HG03066 (cell line): ENCODE measurements around the gene TANK.

Source experiments
- ATAC-seq: cut with Tn5 transposase; IDR thresholded peaks from one replicate; pipeline ENCODE4 v1.9.1; 2021; ENCODE audit warnings: low read depth; ENCODE audit not compliant: unreplicated experiment

TANK gene

GRCh38 chr2:161219211-161219610 is 59.0 kb downstream of the TANK start:
- no peak for ATAC-seq

DNA sequence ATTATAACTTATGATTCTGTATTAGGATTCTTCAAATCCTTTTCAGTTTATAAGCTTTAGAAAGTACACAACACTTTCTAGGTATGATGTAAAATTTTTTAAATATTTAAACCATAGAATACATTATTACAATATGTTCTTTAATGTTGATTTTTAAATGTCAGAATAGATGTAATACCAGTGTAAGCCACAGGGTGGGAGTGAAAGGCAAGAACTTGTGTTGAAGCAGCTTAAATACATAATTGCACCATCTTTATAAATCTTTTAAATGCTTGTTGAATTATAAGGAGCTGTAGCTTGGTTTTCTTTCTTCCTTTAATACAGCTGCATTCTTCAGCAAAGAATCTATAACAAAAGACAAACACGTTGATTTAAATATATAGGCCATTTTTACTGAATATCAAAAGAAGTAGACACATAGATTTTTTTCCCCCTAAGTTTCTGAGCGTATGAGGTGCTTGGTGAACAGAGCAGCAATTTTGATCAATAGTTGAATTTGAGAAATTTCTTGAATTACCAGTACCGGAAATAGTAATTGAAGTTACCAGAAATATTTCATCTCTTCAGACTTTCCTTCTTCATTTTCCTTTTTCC is 63.0 kb downstream of the TANK start:
- no peak for ATAC-seq

DNA sequence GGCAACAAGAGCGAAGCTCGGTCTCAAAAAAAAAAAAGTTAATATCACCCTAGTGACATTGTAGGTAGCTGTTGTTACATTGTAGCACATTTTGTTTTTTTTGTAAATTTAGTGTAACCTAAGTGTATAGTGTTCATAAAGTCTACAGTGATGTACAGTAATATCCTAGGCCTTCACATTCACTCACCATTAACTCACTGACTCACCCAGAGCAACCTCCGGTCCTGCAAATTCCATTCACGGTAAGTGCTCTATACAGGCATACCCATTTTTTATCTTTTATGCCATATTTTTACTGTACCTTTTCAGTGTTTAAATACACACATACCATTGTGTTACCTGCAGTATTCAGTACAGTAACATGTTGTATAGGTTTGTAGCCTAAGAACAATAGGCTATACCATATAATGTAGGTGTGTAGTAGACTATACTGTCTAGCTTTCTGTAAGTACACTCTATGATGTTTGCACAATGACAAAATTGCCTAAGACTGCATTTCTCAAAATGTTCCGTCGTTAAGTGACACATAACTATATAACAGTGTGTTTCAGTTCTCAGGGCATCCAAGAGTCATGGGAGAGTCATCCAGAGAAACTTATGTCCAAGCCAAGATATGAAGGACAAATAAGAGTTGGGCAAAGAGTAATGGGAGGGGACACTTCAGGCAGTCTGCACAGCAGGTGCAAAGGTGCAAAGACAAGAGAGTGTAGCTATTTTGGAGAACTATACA is 68.4 kb downstream of the TANK start:
- no peak for ATAC-seq

GRCh38 chr2:161230959-161231358 is 70.7 kb downstream of the TANK start:
- ATAC-seq: no peak

- no peak for ATAC-seq
These were observed 72.3 kb downstream of the TANK start for GRCh38 chr2:161232571-161232970.

- no peak for ATAC-seq
These were observed 73.7 kb downstream of the TANK start for GRCh38 chr2:161233858-161234431.

- ATAC-seq: no peak
These were observed 74.4 kb downstream of the TANK start for GRCh38 chr2:161234627-161235026.

- peak; percentile 51 for ATAC-seq
These were observed 77.4 kb downstream of the TANK start for GRCh38 chr2:161237392-161238264.

- ATAC-seq: peak; percentile 5
These were observed 78.0 kb downstream of the TANK start for GRCh38 chr2:161238265-161238559.

DNA sequence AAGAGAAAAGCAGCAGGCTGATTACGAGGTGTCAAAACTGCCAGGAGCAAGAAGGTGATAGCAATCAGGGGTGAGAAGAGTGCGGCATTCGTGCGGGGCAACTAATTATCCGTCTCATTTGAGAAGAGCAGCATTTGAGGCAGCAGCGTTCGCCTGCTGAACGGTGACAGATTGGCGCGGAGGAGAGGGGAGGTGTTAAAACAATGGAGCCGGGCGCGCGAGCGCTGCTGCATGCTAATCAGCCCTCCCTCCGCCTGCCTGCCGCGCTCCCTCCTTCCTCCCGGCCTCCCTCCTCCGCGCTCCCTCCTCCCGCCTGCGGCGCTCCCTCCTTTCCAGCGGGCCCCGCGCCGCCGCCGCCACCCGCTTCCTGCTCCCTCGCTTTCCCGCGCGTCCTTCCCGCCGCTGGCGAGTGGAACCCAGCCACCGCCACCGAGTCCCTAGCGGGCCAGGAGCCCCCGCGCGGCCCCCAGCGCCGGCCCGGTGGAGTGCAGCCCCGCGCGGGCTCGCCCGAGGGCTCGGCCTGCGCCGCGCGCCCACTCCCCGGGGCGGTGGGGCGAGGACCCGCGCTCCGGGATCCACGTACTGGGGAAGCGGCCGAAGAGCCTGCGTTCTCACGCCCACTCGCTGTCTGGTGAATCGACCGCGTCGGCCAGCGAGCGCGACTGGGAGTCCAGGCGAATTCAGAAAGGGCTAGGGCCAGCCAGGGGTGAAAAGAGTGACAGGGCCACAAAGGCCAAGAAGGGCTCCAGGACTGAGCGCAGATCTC is 78.5 kb downstream of the TANK start:
- peak; percentile 38 for ATAC-seq

DNA sequence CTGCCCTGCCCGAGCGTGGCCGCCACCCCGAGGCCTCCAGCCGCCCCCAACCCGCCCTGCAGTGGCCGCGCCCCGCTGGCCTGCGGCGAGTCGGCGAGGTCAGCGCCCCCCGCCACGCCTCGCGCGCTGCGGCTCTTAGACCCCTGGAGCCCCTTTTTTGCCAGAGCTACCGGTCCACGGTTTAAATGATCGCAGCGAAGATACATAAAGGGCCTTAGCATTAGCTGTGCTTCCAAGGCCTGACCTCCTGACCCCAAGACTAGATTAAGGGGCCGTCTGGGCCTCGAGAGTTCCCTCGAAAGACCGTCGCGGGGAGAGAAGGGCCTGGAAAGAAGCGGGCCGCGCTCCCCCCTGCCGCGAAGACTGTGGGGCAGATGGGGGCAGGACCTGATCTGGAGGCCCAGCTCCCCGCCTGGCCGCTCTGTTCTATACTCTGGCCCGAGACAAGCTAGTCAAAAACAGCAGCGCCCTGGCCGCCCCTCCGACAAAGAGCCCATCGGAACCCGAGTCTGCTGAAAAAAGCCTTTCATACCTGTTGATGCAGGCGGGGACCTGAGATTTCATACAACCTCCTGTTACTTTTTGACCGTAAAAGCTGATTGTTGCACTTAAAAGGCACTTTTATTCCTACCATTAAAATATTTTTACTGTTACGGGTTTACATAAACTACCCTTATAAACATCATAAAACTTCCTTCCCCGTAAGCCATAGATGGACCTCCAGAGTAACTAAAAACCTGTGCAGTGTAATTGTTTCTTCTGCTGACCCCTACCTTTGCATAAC is 79.3 kb downstream of the TANK start:
- no peak for ATAC-seq

GRCh38 chr2:161241894-161242293 is 81.7 kb downstream of the TANK start:
- ATAC-seq: no peak

GRCh38 chr2:161243312-161243711 is 83.1 kb downstream of the TANK start:
- peak; percentile 39 for ATAC-seq

GRCh38 chr2:161243905-161244304 is 83.7 kb downstream of the TANK start:
- ATAC-seq: no peak

DNA sequence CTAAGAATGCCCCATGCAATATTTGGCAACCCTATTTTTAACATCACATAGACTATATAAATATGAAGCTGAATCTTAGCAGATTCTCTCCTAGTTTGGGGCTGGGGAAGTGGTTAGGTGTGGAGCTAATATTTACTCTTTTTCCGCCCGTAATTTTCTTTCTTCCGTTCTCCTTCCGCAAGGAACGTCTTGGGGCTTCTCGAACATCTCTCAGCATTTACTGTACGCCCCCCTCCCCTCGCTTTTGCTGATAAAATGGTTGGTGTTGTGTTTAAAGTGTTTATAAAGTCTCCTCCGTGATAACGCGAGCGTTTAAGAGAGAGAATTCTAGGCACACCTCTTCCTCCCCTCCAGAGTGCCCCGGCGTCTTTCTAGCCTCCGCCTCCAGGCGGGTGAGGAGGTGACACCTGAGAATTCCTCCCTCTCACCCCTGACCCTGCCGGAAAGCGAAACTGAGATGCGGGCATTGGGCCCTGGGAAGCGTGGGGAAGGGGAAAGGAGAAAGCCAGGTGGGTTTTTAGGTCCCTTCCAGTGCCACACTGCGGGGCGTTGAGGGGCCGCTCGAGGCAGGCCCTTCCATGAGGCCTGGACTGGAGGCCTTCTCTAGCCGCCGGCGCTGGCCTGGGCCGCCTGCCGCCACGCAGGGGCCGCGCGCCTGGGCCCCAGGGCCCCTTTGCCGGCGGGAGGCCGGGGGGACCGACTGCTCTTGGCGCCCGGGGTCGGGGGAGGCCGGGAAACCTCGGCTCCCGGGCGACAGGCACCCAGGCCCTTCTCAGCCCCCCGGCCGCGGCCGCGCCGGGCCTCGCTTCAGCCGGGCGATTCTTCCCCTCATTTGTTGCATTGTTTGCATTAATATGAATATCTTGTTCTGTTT is 84.4 kb downstream of the TANK start:
- ATAC-seq: peak; percentile 81

GRCh38 chr2:161245261-161245553 is 85.0 kb downstream of the TANK start:
- ATAC-seq: no peak

GRCh38 chr2:161245671-161246070 is 85.4 kb downstream of the TANK start:
- no peak for ATAC-seq

- ATAC-seq: no peak
These were observed 86.1 kb downstream of the TANK start for GRCh38 chr2:161246281-161246680.

- ATAC-seq: peak; percentile 64
These were observed 90.7 kb downstream of the TANK start for GRCh38 chr2:161250864-161251436.
